HepG2 (cell line): Measurements from ENCODE around the gene TMEM134. TPM values are rescaled to one million over a fixed set of nuclear protein-coding genes. Genes with fewer than 3 reads are reported as not detected.
A peak's percentile ranks its signal among the peaks of the same experiment; 100 is the strongest.

Experiments
- HHEX ChIP-seq: IDR thresholded peaks from 2 replicates; pipeline ENCODE4 v1.6.1; 2016; ENCODE audit warnings: control low read depth
- HNF1B ChIP-seq: sonication (generic); formaldehyde crosslinking; IDR thresholded peaks from 2 replicates; pipeline ENCODE4 v1.5.1; 2020; ENCODE audit warnings: mild to moderate bottlenecking, moderate library complexity, missing genetic modification reagents
- KDM6A ChIP-seq: IDR thresholded peaks from 2 replicates; pipeline ENCODE4 v1.6.1; 2016; ENCODE audit warnings: low read depth
- LRRFIP1 ChIP-seq: sonication (generic); formaldehyde crosslinking; conservative IDR thresholded peaks from 2 replicates; pipeline ENCODE4 v1.4.0; 2020; ENCODE audit warnings: missing genetic modification reagents
- MLX ChIP-seq: IDR thresholded peaks from 2 replicates; pipeline ENCODE4 v1.6.1; 2016
- NCOA5 ChIP-seq: sonication (generic); formaldehyde crosslinking; IDR thresholded peaks from 2 replicates; pipeline ENCODE4 v1.4.0; 2020; ENCODE audit warnings: missing genetic modification reagents
- PHB2 ChIP-seq: fragments of 450-650 bp; IDR thresholded peaks from 2 replicates; pipeline ENCODE4 v1.6.1; 2018; ENCODE audit not compliant: partially characterized antibody
- POLR2G ChIP-seq: fragments of 200-400 bp; formaldehyde crosslinking; IDR thresholded peaks from 2 replicates; pipeline ENCODE4 v1.6.1; 2018; ENCODE audit warnings: mild to moderate bottlenecking, low read depth, low read length, moderate library complexity
- RBFOX2 ChIP-seq: fragments of 200-400 bp; formaldehyde crosslinking; IDR thresholded peaks from 2 replicates; pipeline ENCODE4 v1.6.1; 2017; ENCODE audit warnings: low read depth, mild to moderate bottlenecking, low read length
- SNAPC5 ChIP-seq: sonication (generic); formaldehyde crosslinking; IDR thresholded peaks from 2 replicates; pipeline ENCODE4 v1.8.1; 2023; ENCODE audit warnings: mild to moderate bottlenecking, missing genetic modification reagents, borderline replicate concordance
- SRF ChIP-seq: IDR thresholded peaks from 2 replicates; pipeline ENCODE4 v1.6.1; 2011; ENCODE audit warnings: mild to moderate bottlenecking, low read depth, low read length, moderate library complexity
- THAP9 ChIP-seq: sonication (generic); formaldehyde crosslinking; IDR thresholded peaks from 2 replicates; pipeline ENCODE4; 2020; ENCODE audit warnings: missing genetic modification reagents, mild to moderate bottlenecking, borderline replicate concordance
- THRA ChIP-seq: sonication (generic); formaldehyde crosslinking; IDR thresholded peaks from 2 replicates; pipeline ENCODE4 v1.4.0; 2020; ENCODE audit warnings: missing genetic modification reagents, borderline replicate concordance
- TOE1 ChIP-seq: sonication (generic); formaldehyde crosslinking; IDR thresholded peaks from 2 replicates; pipeline ENCODE4 v1.4.0; 2020; ENCODE audit warnings: mild to moderate bottlenecking, missing genetic modification reagents
- ZNF234 ChIP-seq: sonication (generic); formaldehyde crosslinking; conservative IDR thresholded peaks from 2 replicates; pipeline ENCODE4 v1.5.1; 2020; ENCODE audit warnings: mild to moderate bottlenecking, missing genetic modification reagents
- ZNF292 ChIP-seq: sonication (generic); formaldehyde crosslinking; IDR thresholded peaks from 2 replicates; pipeline ENCODE4 v1.8.1; 2022; ENCODE audit warnings: mild to moderate bottlenecking, low read depth, missing genetic modification reagents, borderline replicate concordance
- ZNF569 ChIP-seq: sonication (generic); formaldehyde crosslinking; IDR thresholded peaks from 2 replicates; pipeline ENCODE4 v1.5.0; 2020; ENCODE audit warnings: mild to moderate bottlenecking, missing genetic modification reagents, moderate library complexity, borderline replicate concordance
- ZNF761 ChIP-seq: sonication (generic); formaldehyde crosslinking; conservative IDR thresholded peaks from 2 replicates; pipeline ENCODE4 v1.4.0; 2020; ENCODE audit warnings: mild to moderate bottlenecking, missing genetic modification reagents
- polyA plus RNA-seq, 8 experiments: library from polyadenylated mRNA; depleted of rRNA in 3 of 8; stranded (reverse) in 7 of 8; unstranded in 1 of 8; fragments of >200 nt; fragmentation: Illumina TruSeq in 4 of 8; extraction: Trizol in 4 of 8; gene quantifications; 2 replicates each; pipeline versions ENCODE4 v1.2.1 to v1.2.3, GENCODE V29; 2011 to 2016; ENCODE audit warnings: low read depth in 4 of 8, missing spikeins in 1 of 8, mixed read lengths in 1 of 8; ENCODE audit not compliant: insufficient read depth in 1 of 8
- total RNA-seq, 5 experiments: library from RNA; depleted of rRNA; stranded (reverse); fragments of >200 nt; fragmentation: Illumina TruSeq; extraction: Trizol; gene quantifications; 2 replicates each; pipeline ENCODE4 v1.2.3, GENCODE V29; 2016; ENCODE audit warnings: low read depth in 1 of 5

Gene TMEM134
- total and polyA plus RNA-seq, 2 of the 13 experiments (the other 11 are each of a cell fraction or from before 2014, with no cell fraction given) = 6.9 to 26.9 TPM

- TF ChIP-seq HNF1B (CRISPR knock-in tag) (peak; percentile 93), POLR2G (peak; percentile 83), RBFOX2 (peak; percentile 70), ZNF569 (CRISPR knock-in tag) (no peak; the same call in 1 of the 2 replicates), HHEX (CRISPR knock-in tag) (no peak), THRA (CRISPR knock-in tag) (no peak), THAP9 (CRISPR knock-in tag) (peak; percentile 96), ZNF761 (CRISPR knock-in tag) (peak; percentile 95), KDM6A (CRISPR knock-in tag) (no peak), ZNF234 (CRISPR knock-in tag) (peak; percentile 72), SNAPC5 (CRISPR knock-in tag) (peak; percentile 96), LRRFIP1 (CRISPR knock-in tag) (peak; percentile 80; the same call in 1 of the 2 replicates), NCOA5 (CRISPR knock-in tag) (no peak), ZNF292 (no peak), SRF (no peak), MLX (CRISPR knock-in tag) (peak; percentile 70), TOE1 (CRISPR knock-in tag) (0 out of 2 replicates have a peak, but pooled peaks have one; percentile 80), PHB2 (no peak)
These were observed 14.1 kb upstream of the TMEM134 start, which contains the start of gene AIP (continued) for GRCh38 chr11:67482827-67483798.
